Brain microvascular endothelial cell (primary cell): Measurements from ENCODE around the gene KISS1.

Experiments
- DNase-seq: peaks from one replicate; pipeline ENCODE4 v3.0.0-alpha.2; 2020
- H3K27ac ChIP-seq: fragments of 250-450 bp; sonication (Bioruptor Pico); 2 replicates; pipeline ENCODE4 v1.5.1; 2020; ENCODE audit warnings: mild to moderate bottlenecking, moderate library complexity
- H3K27me3 ChIP-seq: fragments of 250-450 bp; sonication (Bioruptor Pico); replicated peaks from 2 replicates; pipeline ENCODE4 v1.5.1; 2020; ENCODE audit warnings: mild to moderate bottlenecking
- H3K36me3 ChIP-seq: fragments of 250-450 bp; sonication (Bioruptor Pico); replicated peaks from 2 replicates; pipeline ENCODE4 v1.5.1; 2020; ENCODE audit warnings: mild to moderate bottlenecking
- H3K4me3 ChIP-seq: 2 replicates; pipeline ENCODE4 v1.5.1; 2011; ENCODE audit warnings: low read depth, mild to moderate bottlenecking, control low read depth, low read length, moderate library complexity
- CTCF ChIP-seq: IDR thresholded peaks from 2 replicates; pipeline ENCODE4 v1.5.1; 2011; ENCODE audit warnings: low read depth, mild to moderate bottlenecking, moderate library complexity, low read length, control low read depth, inconsistent platforms; ENCODE audit errors: missing control alignments
- in situ Hi-C: cut with HindIII; loops from 2 replicates; pipeline ENCODE4 v1.10.0; 2017; ENCODE audit warnings: low sequenced_read_pairs, low pct_ligation_motif_present

KISS1 gene

GRCh38 chr1:204142032-204142974, 54.0 kb downstream of the KISS1 start:
- peak; percentile 7 for TF ChIP-seq CTCF
- no peak overlapping the region for H3K4me3 ChIP-seq
- in situ Hi-C loops: loop anchor here (25.0 kb wide), 1 partner anchor 280 kb away; the partner anchor contains the start of gene SNRPE
- DNase-seq: no peak
- H3K27ac ChIP-seq: no peak overlapping the region
- no peaks in the 10 kb centered on the region for H3K36me3 ChIP-seq
- H3K27me3 ChIP-seq: no peaks in the 10 kb centered on the region

- Histone ChIP-seq H3K27ac (no peak overlapping the region), H3K36me3 (no peaks in the 10 kb centered on the region), H3K27me3 (no peaks in the 10 kb centered on the region), H3K4me3 (no peak overlapping the region)
- DNase-seq: no peak
- no peak for TF ChIP-seq CTCF
- in situ Hi-C loops: loop anchor here (25.0 kb wide), 1 partner anchor 279 kb away; the partner anchor contains the start of gene SNRPE
Observed at GRCh38 chr1:204141131-204141530, 55.2 kb downstream of the KISS1 start.
